T-helper 1 cell treated with Interleukin-12 subunit alpha and Interleukin-12 subunit beta and Interleukin-4 antibody, amounts not matched to agents 30 ng/mL and 1 ng/mL, for 36 hours (primary cell): ENCODE data around the gene CHN2. TPM values are rescaled to one million over a fixed set of nuclear protein-coding genes. Genes with fewer than 3 reads are reported as not detected.

Source experiments
- intact Hi-C: fragments of 100-400 bp; cut with micrococcal nuclease; formaldehyde crosslinking; loops from one replicate; pipeline ENCODE4 v1.15.1; 2024
- total RNA-seq: library from RNA; stranded (reverse); gene quantifications from 2 replicates; pipeline ENCODE4 v1.2.3, GENCODE V29; 2022

The CHN2 gene
- total RNA-seq, 1 donor from 2014 or later, result 0.74 TPM

GRCh38 chr7:29217113-29217512 lies 22.5 kb downstream of the CHN2 start:
- intact Hi-C loops, result no loop called here

DNA sequence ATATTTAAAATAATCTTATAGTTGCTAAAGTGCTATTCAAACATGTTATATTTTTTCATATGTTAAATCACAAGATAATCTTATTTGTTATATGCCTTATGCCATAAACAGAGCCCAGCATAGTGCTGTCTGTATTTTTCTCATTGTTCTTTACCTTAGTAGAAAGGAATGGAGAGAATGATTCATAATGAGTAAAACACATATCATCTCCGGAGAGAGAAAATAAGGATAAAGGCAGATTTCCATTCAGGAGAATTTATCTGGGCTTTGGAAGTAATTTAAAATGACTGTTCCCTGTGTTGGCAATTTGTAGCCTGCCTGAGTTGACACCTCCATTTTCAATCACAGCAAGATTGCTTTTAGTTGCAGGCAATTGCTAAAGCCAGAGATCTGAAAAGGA lies 30.2 kb downstream of the CHN2 start:
- intact Hi-C loops, result no loop called here

GRCh38 chr7:29228289-29229011 lies 33.9 kb downstream of the CHN2 start:
- intact Hi-C loops, result no loop called here

DNA sequence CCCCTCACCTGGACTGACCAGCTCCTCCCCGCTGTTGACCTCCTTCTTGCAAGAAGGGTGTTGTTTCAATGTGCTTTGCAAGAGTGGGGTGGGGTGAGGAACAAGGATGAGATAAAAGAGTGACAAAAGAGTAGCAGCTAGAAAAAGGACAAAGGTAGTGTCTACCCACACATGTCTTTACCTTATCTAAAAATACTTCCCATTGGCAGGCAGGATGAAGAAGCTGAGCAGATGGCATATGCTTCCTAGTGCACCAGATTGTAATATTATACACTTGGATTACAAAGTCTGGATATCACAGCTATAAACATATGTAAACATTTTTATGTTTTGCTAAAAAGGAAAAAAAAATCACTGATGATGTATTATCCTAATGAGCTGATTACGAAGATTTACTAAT lies 34.5 kb downstream of the CHN2 start:
- intact Hi-C loops, result no loop called here

DNA sequence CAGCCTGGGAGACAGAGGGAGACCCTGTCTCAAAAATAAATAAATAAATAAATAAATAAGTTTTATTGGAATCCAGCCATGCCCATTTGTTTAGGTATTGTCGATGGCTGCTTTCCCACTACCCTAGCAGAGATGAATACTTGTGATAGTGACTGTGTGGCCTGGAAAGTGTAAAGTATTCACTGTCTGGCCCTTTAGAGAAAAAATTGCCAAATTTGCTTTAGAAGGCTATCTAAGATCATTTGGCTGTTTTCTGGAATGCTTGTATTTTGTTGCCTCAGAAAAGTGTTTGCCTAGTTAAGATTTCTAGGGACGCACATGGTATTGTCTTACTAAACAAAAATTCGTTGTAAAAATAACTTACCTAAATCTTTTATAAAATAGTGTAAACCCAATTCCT lies 35.4 kb downstream of the CHN2 start:
- intact Hi-C loops, result no loop called here

DNA sequence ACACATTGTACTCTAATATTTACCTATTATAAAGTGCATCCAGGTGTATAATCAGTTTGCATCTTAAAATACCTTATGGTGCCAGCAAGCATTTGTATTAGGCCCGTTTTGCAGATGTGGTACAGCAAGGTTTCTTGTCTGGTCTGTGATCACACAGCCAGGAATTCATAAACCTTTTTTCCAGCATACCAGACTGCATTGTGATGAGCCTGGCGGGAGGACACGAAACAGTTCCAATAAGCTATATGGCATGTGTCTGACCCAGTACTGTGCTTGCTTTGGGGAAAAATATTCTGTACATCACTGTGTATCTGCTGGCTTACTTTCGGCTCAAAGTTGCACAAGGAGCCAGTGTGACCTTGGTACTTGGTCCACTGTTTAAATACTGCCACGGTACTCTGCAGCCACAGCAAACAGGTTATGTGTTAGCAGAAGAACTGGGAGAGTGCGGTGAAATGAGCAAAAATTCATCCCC lies 36.3 kb downstream of the CHN2 start:
- intact Hi-C loops, result no loop called here

DNA sequence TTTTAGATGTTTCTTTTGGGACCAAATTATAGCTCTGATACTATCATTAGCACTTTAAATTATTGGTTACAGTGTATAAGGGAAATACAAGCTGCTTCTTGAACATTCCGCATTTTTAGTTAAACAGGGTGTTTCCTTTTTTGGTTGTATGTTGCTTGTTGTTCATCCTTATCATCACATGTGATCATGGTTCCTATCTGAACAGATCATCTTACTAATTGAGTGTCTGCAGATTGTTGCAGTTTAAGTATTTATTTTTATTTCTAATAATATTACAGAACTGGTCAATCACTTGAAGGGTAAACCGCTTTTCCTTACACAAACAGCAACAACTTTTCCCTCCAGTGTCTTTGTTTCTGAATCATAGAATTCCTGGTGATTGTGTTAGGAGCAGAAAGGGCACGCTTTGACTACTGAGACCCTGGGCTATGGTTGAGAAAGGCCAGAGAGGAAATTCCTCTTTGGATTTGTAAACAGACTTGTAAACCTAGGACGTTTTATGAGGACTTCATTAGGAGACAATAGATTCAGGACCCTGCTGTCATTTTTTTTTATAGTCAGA lies 37.2 kb downstream of the CHN2 start:
- intact Hi-C loops, result no loop called here

- intact Hi-C loops, result no loop called here
Measured at GRCh38 chr7:29234438-29234837, 39.9 kb downstream of the CHN2 start.

DNA sequence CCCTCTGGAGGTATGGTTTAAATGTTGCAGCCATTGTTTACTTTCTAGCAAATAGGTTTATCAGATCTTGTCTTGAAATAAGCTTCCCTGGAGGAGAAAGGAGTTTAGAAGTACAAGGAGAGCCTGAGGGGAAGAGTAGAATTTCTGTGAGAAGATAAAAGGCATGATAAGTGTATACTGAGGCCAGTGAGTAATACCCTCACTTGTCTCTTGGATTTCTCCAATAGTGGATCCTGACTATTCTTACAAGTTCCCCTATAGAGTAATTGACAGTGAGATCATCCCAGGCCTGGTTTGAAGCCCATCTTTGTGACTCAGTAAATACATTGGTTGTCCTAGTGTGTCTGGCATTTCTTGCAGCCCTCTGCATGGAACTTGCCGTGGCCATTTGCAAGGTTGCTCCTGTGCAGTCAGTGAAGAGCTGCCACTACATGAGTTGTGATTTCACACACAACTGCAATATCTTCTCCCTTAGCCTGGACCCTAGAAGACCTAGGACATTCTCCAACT lies 41.6 kb downstream of the CHN2 start:
- intact Hi-C loops, result no loop called here

GRCh38 chr7:29236649-29237048 lies 42.1 kb downstream of the CHN2 start:
- intact Hi-C loops, result no loop called here

DNA sequence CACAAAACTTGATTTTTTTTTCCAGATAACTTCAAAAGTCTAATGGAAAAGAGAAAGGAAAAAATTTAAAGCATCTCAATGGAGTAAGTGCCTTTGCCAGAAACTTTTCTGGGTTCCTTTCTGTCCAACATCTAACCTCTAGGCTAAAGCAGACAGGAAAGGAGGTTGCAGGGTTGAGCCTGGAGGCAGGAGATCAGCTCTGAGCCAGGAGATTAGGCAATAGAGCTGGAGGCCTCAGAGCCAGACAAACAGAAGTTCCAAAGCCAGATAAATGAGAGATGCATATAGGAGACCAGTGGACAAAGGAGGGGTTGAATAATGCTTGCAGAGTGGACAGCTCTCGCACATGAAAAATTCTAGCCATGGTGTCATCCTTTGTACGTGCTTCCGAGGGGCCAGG lies 42.9 kb downstream of the CHN2 start:
- intact Hi-C loops, result no loop called here

DNA sequence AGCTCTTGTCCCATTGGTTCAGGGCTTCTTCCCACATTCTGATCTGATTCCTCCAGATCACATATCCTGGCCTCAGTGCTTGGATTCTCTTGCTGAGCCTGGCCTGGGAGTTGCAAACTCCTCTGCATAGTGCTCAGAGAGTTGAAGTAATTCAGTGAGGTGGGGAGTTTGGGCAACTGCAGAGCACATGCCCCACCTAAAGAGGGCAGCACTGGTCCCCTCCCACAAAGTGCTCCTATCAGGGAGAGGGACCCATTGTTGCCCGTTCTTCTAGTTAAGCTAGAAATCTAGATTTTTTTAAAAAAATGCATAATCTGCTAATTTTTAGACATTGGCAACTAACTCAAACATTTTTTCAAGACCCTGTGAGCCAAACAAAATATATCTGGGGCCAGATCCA lies 45.1 kb downstream of the CHN2 start:
- intact Hi-C loops, result loop anchor here (1.0 kb wide), 3 partner anchors 47 to 169 kb away; no protein-coding TSS in a partner anchor

GRCh38 chr7:29242265-29242664 lies 47.7 kb downstream of the CHN2 start:
- intact Hi-C loops, result no loop called here

DNA sequence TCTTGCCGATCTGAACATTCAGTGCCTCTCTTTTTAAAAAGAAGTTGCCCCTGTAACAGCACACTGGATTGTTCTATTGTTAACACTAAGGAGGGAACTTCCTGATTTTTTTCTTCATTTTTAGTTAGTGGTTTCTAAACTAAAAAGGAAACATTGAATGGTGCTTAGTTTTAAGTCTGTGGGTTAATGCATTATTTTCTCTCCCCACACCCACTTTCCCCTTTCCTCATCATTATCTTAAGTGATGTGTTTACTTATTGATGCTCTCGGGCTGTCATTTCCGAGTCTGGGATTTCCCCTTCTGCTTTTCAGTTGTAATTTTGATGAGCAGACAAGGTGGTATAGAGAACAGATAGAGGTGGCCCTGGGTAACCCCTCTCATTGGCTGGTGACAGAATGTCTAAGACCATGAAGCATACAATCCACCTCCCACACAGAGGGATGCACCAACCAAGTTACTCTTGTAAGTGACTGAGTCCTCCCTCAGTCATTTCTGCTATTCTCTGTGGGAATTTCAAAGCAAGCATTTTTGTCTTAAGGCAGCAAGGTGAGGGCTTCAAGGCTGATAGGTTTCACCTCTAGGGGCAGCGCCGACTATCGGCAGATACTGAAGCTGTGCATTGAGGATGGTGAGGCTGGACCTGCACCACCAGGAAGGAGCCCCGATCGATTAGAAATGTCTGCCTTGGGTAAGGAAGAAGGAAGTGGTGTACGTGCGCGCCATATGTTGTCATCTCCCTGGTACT lies 49.5 kb downstream of the CHN2 start:
- intact Hi-C loops, result loop anchor here (1.0 kb wide), 1 partner anchor 41 kb away; no protein-coding TSS in a partner anchor

DNA sequence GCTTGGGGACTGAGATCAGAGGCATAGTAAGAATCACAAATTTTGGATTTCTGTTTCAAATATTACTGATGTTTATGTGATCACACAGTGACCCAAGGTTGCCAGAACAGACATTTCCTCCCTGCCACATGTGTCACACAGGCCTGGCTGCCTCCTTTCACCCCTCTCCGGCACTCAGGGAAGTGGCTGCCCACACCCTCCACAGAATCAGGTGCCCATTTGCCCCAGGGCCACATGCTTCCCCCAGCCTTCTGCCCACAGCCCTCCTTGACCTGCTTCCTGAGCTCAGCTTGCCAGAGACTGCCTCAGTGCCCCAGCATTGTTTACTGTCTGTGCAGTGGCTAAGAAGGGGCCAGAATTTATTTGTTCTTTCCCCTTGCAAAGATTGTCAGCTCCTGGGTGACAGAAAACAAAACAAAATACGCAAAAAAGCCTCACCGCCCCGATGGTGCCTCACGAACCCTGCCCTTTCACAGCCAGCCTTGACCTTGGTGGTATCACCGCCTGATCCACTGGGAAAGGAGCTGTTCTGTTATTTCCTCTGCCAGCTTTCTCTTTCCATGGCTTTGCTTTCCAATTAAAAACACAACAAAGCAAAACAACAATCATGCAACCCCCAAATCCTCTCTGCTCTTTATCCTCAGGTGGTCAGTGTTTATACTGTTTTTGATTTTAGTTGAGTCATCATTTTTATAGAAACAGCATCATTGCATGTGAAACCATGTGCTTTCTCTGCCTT lies 52.8 kb downstream of the CHN2 start:
- intact Hi-C loops, result no loop called here

DNA sequence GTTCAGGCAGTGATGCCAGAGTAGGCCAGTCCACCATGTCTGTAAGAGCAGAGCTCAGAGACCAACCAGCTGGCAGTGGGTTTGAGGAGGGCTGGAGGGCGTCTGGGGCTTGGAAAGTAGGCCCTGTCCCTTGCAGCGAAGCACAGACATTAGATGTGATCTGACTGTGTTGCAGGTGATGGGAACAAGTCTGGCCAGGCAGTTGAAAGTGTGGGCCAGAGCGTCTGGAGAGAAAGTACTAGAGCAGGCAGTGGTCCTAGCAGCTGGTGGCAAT lies 53.3 kb downstream of the CHN2 start:
- intact Hi-C loops, result no loop called here

DNA sequence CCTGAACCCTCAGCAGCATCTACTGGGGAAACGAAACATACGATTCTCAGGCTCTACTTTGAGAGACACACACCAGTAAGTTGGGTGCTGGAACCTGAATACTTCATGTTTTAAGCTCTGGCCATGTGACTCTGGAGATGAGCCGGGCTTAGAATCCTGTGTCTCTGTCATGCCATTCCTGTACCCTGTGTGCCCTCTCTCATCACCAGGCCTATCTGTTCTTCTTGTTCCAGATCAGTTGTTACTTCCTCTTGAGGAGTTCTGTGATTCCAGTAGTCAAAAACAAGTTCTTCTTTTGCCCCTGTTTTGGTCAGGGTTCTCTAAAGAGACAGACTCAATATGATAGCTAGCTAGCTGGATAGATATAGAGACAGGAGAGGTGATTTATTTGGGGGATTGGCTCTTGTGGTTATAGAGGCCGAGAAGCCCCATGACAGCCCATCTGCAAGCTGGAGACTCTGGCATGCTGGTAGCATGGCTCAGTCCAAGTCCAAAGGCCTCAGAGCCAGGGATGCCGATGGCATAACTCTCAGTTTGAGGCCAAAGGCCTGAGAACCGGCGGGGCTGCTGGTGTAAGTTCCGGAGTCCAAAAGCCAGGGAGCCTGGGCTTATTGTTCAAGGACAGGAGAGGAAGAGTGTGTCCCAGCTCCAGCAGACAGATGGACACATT lies 54.3 kb downstream of the CHN2 start:
- intact Hi-C loops, result no loop called here

DNA sequence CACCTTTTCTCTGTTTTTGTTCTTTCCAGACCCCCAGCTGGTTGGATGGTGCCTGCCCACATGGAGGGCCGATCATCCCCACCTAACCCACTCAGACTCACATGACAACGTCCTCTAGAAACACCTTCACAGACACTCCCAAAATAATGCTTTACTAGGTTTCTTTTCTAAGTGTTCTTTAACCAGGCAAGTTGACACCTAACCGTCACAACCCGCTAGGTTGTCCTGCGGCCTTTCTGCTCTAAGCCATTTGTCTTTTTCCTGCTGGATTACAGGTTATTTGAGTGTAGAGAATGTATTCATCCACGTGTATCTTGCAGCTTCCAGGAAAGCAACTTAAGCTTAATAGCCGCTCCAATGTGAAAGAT lies 54.8 kb downstream of the CHN2 start:
- intact Hi-C loops, result no loop called here

DNA sequence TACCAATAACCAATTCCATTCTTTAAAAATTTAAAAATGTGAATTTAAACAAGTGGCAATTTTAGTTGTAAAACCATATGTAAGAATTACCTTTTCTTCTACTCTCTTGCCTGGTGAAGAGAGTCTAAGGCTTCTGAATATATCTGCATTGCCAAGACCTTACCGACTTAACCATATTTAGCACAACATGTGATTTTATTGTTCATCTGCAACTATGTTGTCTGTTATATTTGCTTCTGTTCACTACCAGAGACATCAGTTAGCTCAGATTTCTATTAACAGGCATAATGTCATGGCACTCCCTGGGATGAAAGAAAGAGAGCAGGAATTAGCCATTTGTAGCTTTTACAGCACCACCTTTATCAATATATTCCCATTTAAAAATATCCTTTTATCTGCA lies 55.3 kb downstream of the CHN2 start:
- intact Hi-C loops, result no loop called here

DNA sequence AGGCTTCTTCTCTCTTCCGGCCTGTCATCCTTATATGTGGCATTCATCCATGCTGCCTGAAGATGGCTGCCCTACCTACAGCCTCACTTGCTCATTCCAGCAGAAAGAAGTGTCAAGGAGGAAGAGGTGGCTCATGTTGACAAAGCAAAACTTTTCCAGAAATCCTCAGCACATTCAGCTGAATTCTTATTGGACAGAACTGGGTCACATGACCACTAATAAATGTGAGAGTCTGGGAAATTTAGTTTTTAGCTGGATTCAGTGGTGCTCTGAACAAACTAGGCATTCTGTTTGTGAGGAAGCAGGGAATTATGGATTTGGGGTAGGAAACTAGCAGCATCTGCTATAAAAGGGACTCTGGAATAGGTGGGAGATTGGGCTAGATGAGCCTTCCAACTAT lies 58.6 kb downstream of the CHN2 start:
- intact Hi-C loops, result no loop called here

DNA sequence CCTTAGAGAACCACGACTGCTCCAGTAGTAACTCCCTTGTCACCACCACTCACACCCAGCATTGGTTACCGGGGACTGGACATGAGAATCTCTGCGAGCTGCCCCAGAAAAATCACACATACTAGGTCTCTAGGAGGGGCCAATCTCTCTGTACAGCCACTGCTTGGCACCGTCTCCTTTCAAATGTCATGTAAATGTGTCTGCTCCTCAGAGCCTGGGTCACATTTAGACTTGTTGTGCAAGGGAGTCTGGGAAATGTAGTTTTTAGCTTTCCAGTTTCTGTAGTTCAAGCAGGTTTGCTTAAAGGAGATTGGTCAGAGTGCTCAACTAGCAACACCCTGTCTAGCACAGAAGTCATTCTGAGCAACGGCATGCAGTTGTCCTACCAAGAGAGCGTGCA lies 60.0 kb downstream of the CHN2 start:
- intact Hi-C loops, result no loop called here
